ENCODE results near the gene INPPL1.

INPPL1 gene

GRCh38 chr11:72267956-72268617, 43.5 kb downstream of the INPPL1 start:
- Histone ChIP-seq H3K79me2 (ENCODE audit: low read length) (no peaks in the 10 kb centered on the region), H2AFZ (ENCODE audit: low read depth, low read length) (no peak overlapping the region), H3K9me3 (ENCODE audit: insufficient read depth, low read length) (no peaks in the 10 kb centered on the region; the same call in 1 of the 2 replicates), H3K9ac (ENCODE audit: low read length) (no peak overlapping the region), H3K4me1 (ENCODE audit: low read length) (peaks cover 57% of the 10 kb centered on the region), H4K20me1 (ENCODE audit: insufficient read depth, low read length) (no peaks in the 10 kb centered on the region), H3K4me3 (ENCODE audit: low read length) (peak overlapping the region; percentile 20; the same call in 1 of the 2 replicates), H3K27ac (ENCODE audit: low read length) (peak overlapping the region; percentile 9; the same call in 1 of the 2 replicates), H3K4me2 (ENCODE audit: low read length) (peak overlapping the region; percentile 66), H3K27me3 (ENCODE audit: low read depth, low read length) (peaks cover 9% of the 10 kb centered on the region; the same call in 1 of the 2 replicates), H3K36me3 (replicated peaks; ENCODE audit: low read depth, low read length) (no peaks in the 10 kb centered on the region)
- no peak for TF ChIP-seq CTCF (IDR thresholded peaks at IDR 0.05; ENCODE audit: low read depth, low read length)
- no peak for TF ChIP-seq EZH2phosphoT487 (IDR thresholded peaks at IDR 0.05; ENCODE audit: low read depth)

GRCh38 chr11:72271980-72272379, 47.4 kb downstream of the INPPL1 start:
- Histone ChIP-seq H3K9ac (ENCODE audit: low read length) (no peak overlapping the region), H3K9me3 (ENCODE audit: insufficient read depth, low read length) (no peaks in the 10 kb centered on the region), H3K4me3 (ENCODE audit: low read length) (no peak overlapping the region), H3K4me1 (ENCODE audit: low read length) (peaks cover 52% of the 10 kb centered on the region), H3K79me2 (ENCODE audit: low read length) (no peaks in the 10 kb centered on the region), H2AFZ (ENCODE audit: low read depth, low read length) (no peak overlapping the region), H3K27me3 (ENCODE audit: low read depth, low read length) (peaks cover 26% of the 10 kb centered on the region), H3K36me3 (replicated peaks; ENCODE audit: low read depth, low read length) (no peaks in the 10 kb centered on the region), H3K4me2 (ENCODE audit: low read length) (no peak overlapping the region), H4K20me1 (ENCODE audit: insufficient read depth, low read length) (no peaks in the 10 kb centered on the region), H3K27ac (ENCODE audit: low read length) (no peak overlapping the region)
- TF ChIP-seq CTCF (IDR thresholded peaks at IDR 0.05; ENCODE audit: low read depth, low read length) (no peak), EZH2phosphoT487 (IDR thresholded peaks at IDR 0.05; ENCODE audit: low read depth) (no peak)

GRCh38 chr11:72274435-72274834, 49.9 kb downstream of the INPPL1 start:
- TF ChIP-seq CTCF (IDR thresholded peaks at IDR 0.05; ENCODE audit: low read depth, low read length) = no peak
- H3K79me2 ChIP-seq (ENCODE audit: low read length) = no peaks in the 10 kb centered on the region
- H3K27ac ChIP-seq (ENCODE audit: low read length) = no peak overlapping the region
- no peaks in the 10 kb centered on the region for H4K20me1 ChIP-seq (ENCODE audit: insufficient read depth, low read length)
- no peaks in the 10 kb centered on the region for H3K36me3 ChIP-seq (replicated peaks; ENCODE audit: low read depth, low read length)
- no peak overlapping the region for H3K9ac ChIP-seq (ENCODE audit: low read length)
- peaks cover 34% of the 10 kb centered on the region for H3K4me1 ChIP-seq (ENCODE audit: low read length)
- no peak overlapping the region for H2AFZ ChIP-seq (ENCODE audit: low read depth, low read length)
- peaks cover 34% of the 10 kb centered on the region for H3K27me3 ChIP-seq (ENCODE audit: low read depth, low read length)
- no peak overlapping the region for H3K4me2 ChIP-seq (ENCODE audit: low read length)
- H3K4me3 ChIP-seq (ENCODE audit: low read length) = no peak overlapping the region
- H3K9me3 ChIP-seq (ENCODE audit: insufficient read depth, low read length) = no peaks in the 10 kb centered on the region

- H3K9ac ChIP-seq (ENCODE audit: low read length) = no peak overlapping the region
- H3K27ac ChIP-seq (ENCODE audit: low read length) = no peak overlapping the region
- H3K9me3 ChIP-seq (ENCODE audit: insufficient read depth, low read length) = no peaks in the 10 kb centered on the region
- no peaks in the 10 kb centered on the region for H3K79me2 ChIP-seq (ENCODE audit: low read length)
- no peaks in the 10 kb centered on the region for H3K36me3 ChIP-seq (replicated peaks; ENCODE audit: low read depth, low read length)
- no peak overlapping the region for H2AFZ ChIP-seq (ENCODE audit: low read depth, low read length)
- TF ChIP-seq CTCF (IDR thresholded peaks at IDR 0.05; ENCODE audit: low read depth, low read length) (no peak), EZH2phosphoT487 (IDR thresholded peaks at IDR 0.05; ENCODE audit: low read depth) (no peak)
- peaks cover 24% of the 10 kb centered on the region for H3K27me3 ChIP-seq (ENCODE audit: low read depth, low read length)
- no peaks in the 10 kb centered on the region for H3K4me1 ChIP-seq (ENCODE audit: low read length)
- H3K4me3 ChIP-seq (ENCODE audit: low read length) = no peak overlapping the region
- H4K20me1 ChIP-seq (ENCODE audit: insufficient read depth, low read length) = no peaks in the 10 kb centered on the region
- no peak overlapping the region for H3K4me2 ChIP-seq (ENCODE audit: low read length)
Measured at GRCh38 chr11:72278905-72279304, 54.3 kb downstream of the INPPL1 start.
